GM12891 (cell line): ENCODE measurements around the gene REG3G.

Experiments
- PAX5 ChIP-seq: IDR thresholded peaks from 2 replicates; pipeline ENCODE4 v1.6.1; 2011; ENCODE audit warnings: low read length, moderate library complexity, mild to moderate bottlenecking; ENCODE audit not compliant: insufficient read depth, severe bottlenecking
- POLR2A ChIP-seq: IDR thresholded peaks from 2 replicates; pipeline ENCODE4 v1.6.1; 2011; ENCODE audit warnings: low read depth, low read length, control low read depth
- TAF1 ChIP-seq: IDR thresholded peaks from 2 replicates; pipeline ENCODE4 v1.6.1; 2011; ENCODE audit warnings: low read depth, low read length, control low read depth

DNA sequence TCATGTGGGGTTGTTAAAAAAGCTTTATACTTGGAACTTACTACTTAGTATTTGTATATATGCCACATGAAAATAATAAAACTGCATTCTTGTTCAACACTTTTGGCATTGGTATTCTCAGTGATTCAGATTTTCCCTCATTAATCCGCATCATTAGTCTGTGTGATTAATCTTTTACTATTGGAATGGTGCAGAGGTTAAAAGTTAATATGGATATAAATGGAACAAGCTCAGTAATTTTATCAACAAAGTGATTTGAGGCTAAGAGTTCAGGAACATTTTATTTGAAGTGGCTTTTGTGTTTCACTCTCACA is 45.4 kb upstream of the REG3G start:
- no peak for TF ChIP-seq POLR2A
- no peak for TF ChIP-seq PAX5
- TF ChIP-seq TAF1: no peak
